Thyroid gland (tissue), 4 donors: Measurements from ENCODE around the gene CCR5.

Experiments used
- POLR2A ChIP-seq, 2 donors: fragments of 450-650 bp; IDR thresholded peaks; one replicate each; pipeline ENCODE4 v1.6.1; 2017; ENCODE audit warnings: antibody characterized with exemption in 2 of 2, mild to moderate bottlenecking in 2 of 2, moderate library complexity in 1 of 2
- TF ChIP-seq, protein P1 (sequence below), 6 experiments: fragments of 200-600 bp in 3 of 6; fragments of 450-650 bp in 3 of 6; sonication (generic) in 3 of 6; IDR thresholded peaks; one replicate each; pipeline ENCODE4 v1.5.1; 2016 to 2019; ENCODE audit warnings: antibody characterized with exemption in 6 of 6, mild to moderate bottlenecking in 2 of 6, inconsistent platforms in 1 of 6, moderate library complexity in 1 of 6

DNA sequence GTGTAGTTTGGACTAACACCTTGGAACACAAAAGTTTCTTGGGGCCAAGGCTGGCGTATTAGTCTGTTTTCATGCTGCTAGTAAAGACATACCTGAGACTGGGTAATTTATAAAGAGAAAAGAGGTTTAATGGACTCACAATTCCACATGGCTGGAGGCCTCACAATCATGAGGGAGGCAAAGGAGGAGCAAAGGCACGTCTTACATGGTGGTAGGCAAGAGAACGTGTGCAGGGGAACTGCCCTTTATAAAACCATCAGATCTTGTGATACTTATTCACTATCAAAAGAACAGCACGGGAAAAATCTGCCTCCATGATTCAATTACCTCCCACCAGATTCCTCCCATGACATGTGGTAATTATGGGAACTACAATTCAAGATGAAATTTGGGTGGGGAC is 26.3 kb upstream of the CCR5 start:
- TF ChIP-seq, protein P1, sequence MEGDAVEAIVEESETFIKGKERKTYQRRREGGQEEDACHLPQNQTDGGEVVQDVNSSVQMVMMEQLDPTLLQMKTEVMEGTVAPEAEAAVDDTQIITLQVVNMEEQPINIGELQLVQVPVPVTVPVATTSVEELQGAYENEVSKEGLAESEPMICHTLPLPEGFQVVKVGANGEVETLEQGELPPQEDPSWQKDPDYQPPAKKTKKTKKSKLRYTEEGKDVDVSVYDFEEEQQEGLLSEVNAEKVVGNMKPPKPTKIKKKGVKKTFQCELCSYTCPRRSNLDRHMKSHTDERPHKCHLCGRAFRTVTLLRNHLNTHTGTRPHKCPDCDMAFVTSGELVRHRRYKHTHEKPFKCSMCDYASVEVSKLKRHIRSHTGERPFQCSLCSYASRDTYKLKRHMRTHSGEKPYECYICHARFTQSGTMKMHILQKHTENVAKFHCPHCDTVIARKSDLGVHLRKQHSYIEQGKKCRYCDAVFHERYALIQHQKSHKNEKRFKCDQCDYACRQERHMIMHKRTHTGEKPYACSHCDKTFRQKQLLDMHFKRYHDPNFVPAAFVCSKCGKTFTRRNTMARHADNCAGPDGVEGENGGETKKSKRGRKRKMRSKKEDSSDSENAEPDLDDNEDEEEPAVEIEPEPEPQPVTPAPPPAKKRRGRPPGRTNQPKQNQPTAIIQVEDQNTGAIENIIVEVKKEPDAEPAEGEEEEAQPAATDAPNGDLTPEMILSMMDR (IDR thresholded peaks at IDR 0.05), result no peak
- no peak for TF ChIP-seq POLR2A (IDR thresholded peaks at IDR 0.05)
